GM12872 (cell line): ENCODE results near the gene HHAT.

ENCODE experiments used
- CTCF ChIP-seq: IDR thresholded peaks from 3 replicates; pipeline ENCODE4 v1.5.1; 2011; ENCODE audit warnings: low read depth, mild to moderate bottlenecking, low read length, moderate library complexity; ENCODE audit not compliant: insufficient read depth

HHAT gene

DNA sequence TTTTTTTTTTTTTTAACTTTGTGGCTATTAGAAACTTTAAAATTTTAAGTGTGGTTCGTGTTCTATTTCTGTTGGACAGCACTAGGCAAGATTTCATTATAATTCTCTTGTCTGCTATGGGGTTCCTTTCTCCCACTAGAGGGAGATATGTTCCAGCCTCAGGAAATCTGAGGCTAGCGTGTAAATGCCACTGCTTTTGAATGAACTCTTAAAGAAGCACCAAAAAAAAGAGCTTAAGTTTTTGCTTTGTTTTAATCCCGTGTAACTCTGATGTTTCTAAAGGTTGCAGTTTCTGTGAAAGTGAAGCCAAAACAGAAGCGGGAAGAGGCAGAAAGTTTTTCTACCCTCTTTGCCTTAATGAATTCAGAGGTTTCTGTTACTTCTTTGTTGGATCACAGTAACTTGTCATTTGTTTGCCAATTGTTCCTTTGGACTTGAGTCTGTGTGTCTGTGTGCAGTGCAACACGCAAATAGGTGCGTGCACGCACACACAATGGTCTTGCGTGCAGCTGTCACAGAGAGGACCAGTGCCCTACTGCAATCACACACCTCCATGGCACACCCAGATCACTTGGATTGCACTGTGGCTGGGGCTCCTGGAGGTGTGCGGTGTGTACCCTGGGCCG, 32.3 kb downstream of the HHAT start:
- TF ChIP-seq CTCF, result peak; percentile 52; the same call in 2 of the 3 replicates

DNA sequence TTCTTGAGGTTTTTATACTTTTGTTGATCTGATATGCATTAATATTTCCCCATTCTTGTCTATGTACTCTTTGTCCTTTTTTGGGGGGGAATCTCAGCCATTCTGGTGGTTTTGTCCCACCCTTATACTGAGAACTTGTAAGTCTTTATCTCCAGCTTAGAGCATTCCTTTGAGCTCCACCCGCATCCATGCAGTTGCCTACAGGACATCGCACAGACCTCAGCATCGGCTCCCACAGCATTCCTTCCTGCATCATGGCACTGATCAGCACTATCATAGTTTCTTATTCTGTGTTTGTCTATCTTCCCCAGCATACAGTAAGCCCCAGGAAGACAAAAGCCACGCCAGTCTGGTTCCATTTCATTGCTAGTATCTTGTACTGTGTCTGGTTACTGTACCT, 33.0 kb downstream of the HHAT start:
- no peak for TF ChIP-seq CTCF

- no peak for TF ChIP-seq CTCF
Measured at GRCh38 chr1:210362526-210362925, 33.8 kb downstream of the HHAT start.

DNA sequence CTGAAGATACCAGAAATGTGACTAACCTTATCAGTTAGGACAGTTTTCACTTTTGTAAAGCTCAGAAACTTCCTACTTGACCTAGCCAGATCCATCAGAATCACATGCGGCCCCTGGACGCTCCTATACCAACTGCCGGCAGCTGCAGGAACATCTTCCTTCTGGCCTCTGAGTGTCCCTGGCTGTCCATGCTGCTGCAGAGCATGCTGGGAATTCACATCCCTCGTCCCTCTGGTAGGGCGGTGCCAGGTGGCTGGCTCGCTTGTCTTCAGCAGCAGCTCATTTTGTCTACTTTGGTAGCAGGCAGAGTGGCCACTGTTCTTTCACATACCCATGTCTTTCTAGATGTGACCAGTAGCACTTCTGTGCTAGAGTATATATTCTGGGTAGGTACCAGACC, 34.4 kb downstream of the HHAT start:
- TF ChIP-seq CTCF, result no peak

- no peak for TF ChIP-seq CTCF
Measured at GRCh38 chr1:210364479-210364878, 35.8 kb downstream of the HHAT start.

- no peak for TF ChIP-seq CTCF
Measured at GRCh38 chr1:210366767-210367166, 38.1 kb downstream of the HHAT start.

DNA sequence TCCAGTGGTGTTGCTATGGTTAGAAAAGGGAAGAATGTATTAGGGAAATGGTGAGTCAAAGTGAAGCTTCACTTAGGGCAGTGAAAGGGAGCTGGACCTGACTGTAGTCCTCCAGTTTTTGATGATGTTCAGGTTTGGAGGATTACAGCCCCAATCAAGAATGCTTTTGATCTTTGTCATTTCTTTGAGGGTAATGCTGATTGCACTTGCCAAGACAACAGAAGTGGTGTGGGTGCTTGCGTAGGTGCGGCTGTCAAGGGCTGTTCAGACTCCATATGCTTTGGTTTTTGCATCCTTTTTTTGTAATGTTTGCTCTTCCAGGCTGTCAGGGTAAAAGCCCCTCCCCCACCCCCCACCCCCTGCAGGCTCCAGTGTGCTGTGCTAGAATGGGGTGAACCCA, 38.9 kb downstream of the HHAT start:
- no peak for TF ChIP-seq CTCF
